Pancreas (tissue), 10 donors: Measurements from ENCODE around the gene VAV2. TPM values are rescaled to one million over a fixed set of nuclear protein-coding genes. Genes with fewer than 3 reads are reported as not detected.

Experiments
- ATAC-seq, 4 donors: fragments of 200-7000 bp; cut with Tn5 transposase; one replicate each; pipeline versions ENCODE4 v1.8.0 to v1.9.1; 2020; ENCODE audit warnings: mild to moderate bottlenecking in 4 of 4, moderate library complexity in 4 of 4
- DNase-seq, 6 donors: peaks; one replicate each; pipeline ENCODE4 v3.0.0-alpha.2; 2020
- FAIRE-seq: peaks from 2 replicates; lab custom pipeline; 2012; peaks lifted over from hg19 to GRCh38; lab: Jason Lieb, UNC
- H3K27ac ChIP-seq, 4 donors: fragments of 200-600 bp; sonication (generic); 1 replicate in 3 of 4; 2 replicates in 1 of 4; pipeline versions ENCODE4 v1.5.0 to v1.8.0; 2020
- H3K27me3 ChIP-seq, 4 donors: fragments of 200-600 bp; one replicate each; pipeline ENCODE4 v1.8.0; 2021
- H3K36me3 ChIP-seq, 3 donors: fragments of 200-600 bp; sonication (generic) in 1 of 3; one replicate each; pipeline versions ENCODE4 v1.5.0 to v1.8.0; 2020 to 2021
- H3K4me1 ChIP-seq, 3 donors: fragments of 200-600 bp; one replicate each; pipeline ENCODE4 v1.8.0; 2021
- H3K4me3 ChIP-seq, 4 donors: fragments of 200-600 bp; sonication (generic) in 2 of 4; one replicate each; pipeline versions ENCODE4 v1.5.0 to v1.8.0; 2020 to 2021
- H3K9me3 ChIP-seq, 4 donors: fragments of 200-600 bp; one replicate each; pipeline ENCODE4 v1.8.0; 2021
- CTCF ChIP-seq, 4 donors: fragments of 200-600 bp; sonication (generic) in 3 of 4; IDR thresholded peaks; one replicate each; pipeline versions ENCODE4 v1.5.0 to v1.8.0; 2021; ENCODE audit warnings: antibody characterized with exemption in 4 of 4
- WGBS, 2 donors: extraction: QIAGEN DNeasy Blood & Tissue Kit; methylation state at CpG; one replicate each; pipeline ENCODE4 v1.1.7; 2013; 5-methylcytosine and 5-hydroxymethylcytosine counted together
- intact Hi-C, 3 donors: fragments of 100-400 bp; cut with DNase I; formaldehyde crosslinking; loops; one replicate each; pipeline versions ENCODE4 v1.11.1 to v1.14.2; 2022
- polyA plus RNA-seq, 2 donors: library from polyadenylated mRNA; stranded (reverse); fragments of 200-250 nt; gene quantifications; one replicate each; pipeline ENCODE4 v1.2.3, GENCODE V29; 2013
- total RNA-seq, 6 donors: library from RNA; stranded (reverse); fragmentation: NEBNext Ultra II Directional in 4 of 6; extraction: Animal tissue kit (Norgen Biotek cat#: 25700) in 4 of 6; gene quantifications; one replicate each; pipeline versions ENCODE4 v1.2.1 to v1.2.4, GENCODE V29; 2021 to 2023
- donor health status: healthy with polysubstance abuse.
- donor health status: DM: no; HTN: no; CAD: no; lungs with moderate emphysema.
- donor health status: DM: no; HTN: no; CAD: no.
- donor health status: control.
- donor health status: control.
- donor health status: Bipolar disorder and iron deficiency.
- donor health status: DM: yes; HTN: yes; CAD: no.
- donor health status: DM: no; HTN: no; CAD: no.
- donor health status: DM: no; HTN: no; CAD: no.
- donor health status: DM: yes; HTN: yes; CAD: no.

VAV2 gene
- total and polyA plus RNA-seq, 8 donors = 20.5 to 41.0 (median 33.6) TPM

- DNase-seq = peak in 2 of 6 donors; percentile 8 to 30
- ATAC-seq = no peak
- FAIRE-seq = no peak
- Histone ChIP-seq H3K27ac (no peak overlapping the region), H3K4me1 (peaks cover 0 to 4% (median 4%) of the 10 kb centered on the region in 3 donors), H3K36me3 (no peaks in the 10 kb centered on the region), H3K4me3 (no peak overlapping the region), H3K27me3 (no peaks in the 10 kb centered on the region), H3K9me3 (no peaks in the 10 kb centered on the region)
- TF ChIP-seq CTCF (IDR thresholded peaks at IDR 0.05) = no peak
- intact Hi-C loops = no loop called here
- WGBS, 2 donors = 59 to 61% methylated on average over 10 of the region's 10 CpGs
These were observed 256.7 kb downstream of the VAV2 start for GRCh38 chr9:133735415-133735775.

- Histone ChIP-seq H3K4me3 (no peak overlapping the region), H3K27me3 (no peaks in the 10 kb centered on the region), H3K27ac (no peak overlapping the region), H3K9me3 (no peaks in the 10 kb centered on the region), H3K4me1 (peaks cover 0 to 4% (median 4%) of the 10 kb centered on the region in 3 donors), H3K36me3 (no peaks in the 10 kb centered on the region)
- DNase-seq (peak in 3 of 6 donors; percentile 23 to 78 (median 51)), FAIRE-seq (no peak), ATAC-seq (no peak)
- intact Hi-C loops = no loop called here
- no peak for TF ChIP-seq CTCF (IDR thresholded peaks at IDR 0.05)
- 79 to 83% methylated on average over 22 to 23 of the region's 23 CpGs for WGBS, 2 donors
These were observed 257.3 kb downstream of the VAV2 start for GRCh38 chr9:133734590-133735414.

GRCh38 chr9:133733796-133734533, 258.2 kb downstream of the VAV2 start:
- Histone ChIP-seq H3K36me3 (no peaks in the 10 kb centered on the region), H3K9me3 (no peaks in the 10 kb centered on the region), H3K4me3 (no peak overlapping the region), H3K27me3 (no peaks in the 10 kb centered on the region), H3K4me1 (peaks cover 0 to 4% (median 4%) of the 10 kb centered on the region in 3 donors), H3K27ac (no peak overlapping the region)
- no peak for ATAC-seq
- FAIRE-seq = no peak
- intact Hi-C loops = no loop called here
- DNase-seq = peak in 2 of 6 donors; percentile 49 to 82
- no peak for TF ChIP-seq CTCF (IDR thresholded peaks at IDR 0.05)
- whole genome bisulfite sequencing, 2 donors = 84 to 87% methylated on average over 21 of the region's 21 CpGs

- no peak for ATAC-seq
- H3K4me3 ChIP-seq = no peak overlapping the region
- 83 to 88% methylated on average over 4 of the region's 4 CpGs for WGBS, 2 donors
- no peak for FAIRE-seq
- no peaks in the 10 kb centered on the region for H3K9me3 ChIP-seq
- no peak for TF ChIP-seq CTCF (IDR thresholded peaks at IDR 0.05)
- H3K27me3 ChIP-seq = no peaks in the 10 kb centered on the region
- DNase-seq = peak in 1 of 6 donors; percentile 19
- H3K36me3 ChIP-seq = no peaks in the 10 kb centered on the region
- peaks cover 0 to 4% (median 4%) of the 10 kb centered on the region in 3 donors for H3K4me1 ChIP-seq
- intact Hi-C loops = no loop called here
- no peak overlapping the region for H3K27ac ChIP-seq
These were observed 258.7 kb downstream of the VAV2 start for GRCh38 chr9:133733421-133733795.
